GM12873 (cell line): ENCODE results near the gene PRR5L.

Experiments used
- CTCF ChIP-seq: IDR thresholded peaks from 2 replicates; pipeline ENCODE4 v1.5.1; 2012; ENCODE audit warnings: low read depth, mild to moderate bottlenecking, moderate library complexity, low read length, control low read depth; ENCODE audit not compliant: insufficient read depth; ENCODE audit errors: missing control alignments

PRR5L gene

GRCh38 chr11:36371181-36371580, 75.1 kb downstream of the PRR5L start:
- no peak for TF ChIP-seq CTCF

GRCh38 chr11:36371590-36371989, 75.5 kb downstream of the PRR5L start:
- no peak for TF ChIP-seq CTCF

GRCh38 chr11:36372101-36372771, 76.1 kb downstream of the PRR5L start:
- TF ChIP-seq CTCF = no peak

GRCh38 chr11:36373016-36374010, 77.2 kb downstream of the PRR5L start:
- TF ChIP-seq CTCF = no peak

GRCh38 chr11:36374726-36375125, 78.6 kb downstream of the PRR5L start:
- TF ChIP-seq CTCF = no peak

GRCh38 chr11:36375353-36376008, 79.4 kb downstream of the PRR5L start:
- TF ChIP-seq CTCF = no peak
